HFFc6 (cell line): ENCODE measurements around the gene GTPBP4. TPM values are rescaled to one million over a fixed set of nuclear protein-coding genes. Genes with fewer than 3 reads are reported as not detected.

Source experiments
- DNase-seq: peaks from one replicate; pipeline ENCODE4 v3.0.0-alpha.2; 2018
- H3K27ac Mint-ChIP-seq: 2 replicates; pipeline ENCODE4 v1.8.0; 2020; ENCODE audit warnings: mild to moderate bottlenecking, mixed read lengths
- H3K27me3 Mint-ChIP-seq: 2 replicates; pipeline ENCODE4 v1.8.0; 2021; ENCODE audit warnings: mild to moderate bottlenecking, moderate library complexity, mixed read lengths; ENCODE audit not compliant: insufficient read depth
- H3K36me3 Mint-ChIP-seq: 2 replicates; pipeline ENCODE4 v1.8.0; 2021; ENCODE audit warnings: low read depth, mixed read lengths
- H3K4me1 Mint-ChIP-seq: 2 replicates; pipeline ENCODE4 v1.8.0; 2020; ENCODE audit warnings: low read depth, mixed read lengths
- H3K4me3 Mint-ChIP-seq: 2 replicates; pipeline ENCODE4 v1.8.0; 2020; ENCODE audit warnings: mild to moderate bottlenecking, moderate library complexity, mixed read lengths
- H3K9me3 Mint-ChIP-seq: 2 replicates; pipeline ENCODE4 v1.8.0; 2020; ENCODE audit warnings: mild to moderate bottlenecking, mixed read lengths
- CTCF ChIP-seq: fragments of 200-600 bp; sonication (generic); IDR thresholded peaks from 2 replicates; pipeline ENCODE4 v1.5.0; 2021; ENCODE audit warnings: antibody characterized with exemption, mild to moderate bottlenecking
- total RNA-seq, 6 experiments: library from RNA; stranded (reverse); fragmentation: NEBNext Ultra II Directional; extraction: Animal tissue kit (Norgen Biotek cat#: 25700); gene quantifications; 2 replicates in 1 of 6; 3 replicates in 5 of 6; pipeline ENCODE4 v1.2.3, GENCODE V29; 2021

Gene GTPBP4
- total RNA-seq, 6 experiments from 2014 or later, result 60.2 to 80.3 (median 68.3) TPM

GRCh38 chr10:997266-998022, 9.2 kb downstream of the GTPBP4 start:
- Mint-ChIP-seq H3K9me3 (peaks cover 7% of the 10 kb centered on the region), H3K4me1 (no peaks in the 10 kb centered on the region; the same call in 1 of the 2 replicates), H3K27me3 (peaks cover 2% of the 10 kb centered on the region), H3K27ac (no peak overlapping the region), H3K36me3 (peaks cover 69% of the 10 kb centered on the region), H3K4me3 (no peak overlapping the region)
- DNase-seq, result no peak
- no peak for TF ChIP-seq CTCF

GRCh38 chr10:1002425-1003006, 14.3 kb downstream of the GTPBP4 start:
- Mint-ChIP-seq H3K27me3 (peaks cover 2% of the 10 kb centered on the region; the same call in 1 of the 2 replicates), H3K9me3 (peaks cover 8% of the 10 kb centered on the region), H3K36me3 (peaks cover 63% of the 10 kb centered on the region), H3K4me1 (no peaks in the 10 kb centered on the region; the same call in 1 of the 2 replicates), H3K27ac (no peak overlapping the region), H3K4me3 (no peak overlapping the region)
- DNase-seq, result no peak
- TF ChIP-seq CTCF, result no peak

- H3K27me3 Mint-ChIP-seq, result peaks cover 2% of the 10 kb centered on the region; the same call in 1 of the 2 replicates
- H3K4me1 Mint-ChIP-seq, result no peaks in the 10 kb centered on the region; the same call in 1 of the 2 replicates
- DNase-seq, result no peak
- no peak overlapping the region; the same call in 1 of the 2 replicates for H3K27ac Mint-ChIP-seq
- peaks cover 64% of the 10 kb centered on the region for H3K36me3 Mint-ChIP-seq
- H3K9me3 Mint-ChIP-seq, result peaks cover 8% of the 10 kb centered on the region
- H3K4me3 Mint-ChIP-seq, result no peak overlapping the region
- no peak for TF ChIP-seq CTCF
Measured at GRCh38 chr10:1003884-1004670, 15.8 kb downstream of the GTPBP4 start.

GRCh38 chr10:1006573-1006972, 18.3 kb downstream of the GTPBP4 start:
- no peak for DNase-seq
- Mint-ChIP-seq H3K9me3 (peaks cover 6% of the 10 kb centered on the region), H3K4me1 (no peaks in the 10 kb centered on the region; the same call in 1 of the 2 replicates), H3K36me3 (peaks cover 62% of the 10 kb centered on the region), H3K27me3 (peaks cover 2% of the 10 kb centered on the region), H3K4me3 (no peak overlapping the region), H3K27ac (no peak overlapping the region)
- no peak for TF ChIP-seq CTCF

GRCh38 chr10:1007583-1007982, 19.3 kb downstream of the GTPBP4 start:
- Mint-ChIP-seq H3K27ac (no peak overlapping the region), H3K27me3 (peaks cover 2% of the 10 kb centered on the region), H3K4me1 (no peaks in the 10 kb centered on the region; the same call in 1 of the 2 replicates), H3K36me3 (peaks cover 61% of the 10 kb centered on the region), H3K9me3 (no peaks in the 10 kb centered on the region; the same call in 1 of the 2 replicates), H3K4me3 (no peak overlapping the region)
- TF ChIP-seq CTCF, result no peak
- no peak for DNase-seq
